ENCODE measurements around the gene TANC1. TPM values are rescaled to one million over a fixed set of nuclear protein-coding genes. Genes with fewer than 3 reads are reported as not detected.

The TANC1 gene
- total and polyA plus RNA-seq, 2 donors (not counting 3 experiments of a cell fraction or from before 2014, with no cell fraction given) = 58.9 to 99.4 TPM

- Histone ChIP-seq H3K36me3 (ENCODE audit: control insufficient read depth in 2 of 2, extremely low read depth in 1 of 2, insufficient read depth in 2 of 2, low read length in 2 of 2) (peaks cover 2 to 4% of the 10 kb centered on the region in 2 experiments), H2AFZ (ENCODE audit: low read depth, low read length) (no peak overlapping the region), H3K4me2 (ENCODE audit: insufficient read depth, low read length) (no peak overlapping the region), H3K4me1 (ENCODE audit: control insufficient read depth, extremely low read depth, insufficient read depth, low read length) (peaks cover 25% of the 10 kb centered on the region), H3K27me3 (ENCODE audit: control insufficient read depth in 2 of 2, insufficient read depth in 2 of 2, low read length in 2 of 2) (no peaks in the 10 kb centered on the region), H3K4me3 (replicated peaks in 1 of 3; ENCODE audit: insufficient read depth in 1 of 3, low read depth in 1 of 3, low read length in 3 of 3) (no peak overlapping the region), H3K9me1 (replicated peaks; ENCODE audit: control insufficient read depth, extremely low read depth, insufficient read depth, low read length) (no peaks in the 10 kb centered on the region), H3K9ac (replicated peaks; ENCODE audit: extremely low read depth, insufficient read depth, low read length) (no peak overlapping the region), H4K20me1 (replicated peaks; ENCODE audit: control insufficient read depth, extremely low read depth, insufficient read depth, low read length) (no peaks in the 10 kb centered on the region), H3K79me2 (ENCODE audit: control insufficient read depth, insufficient read depth, low read length) (peaks cover 42% of the 10 kb centered on the region), H3K9me3 (replicated peaks; ENCODE audit: control insufficient read depth, insufficient read depth, low read length) (no peaks in the 10 kb centered on the region), H3K27ac (ENCODE audit: insufficient read depth, low read depth, low read length) (peak overlapping the region; percentile 21)
- ChIA-PET CTCF (interaction anchor here (0.6 to 3.2 kb wide), 78 partner anchors 9 to 922 kb away, joined by 3 to 104 read pairs (median 5); partner anchors contain the start of gene TANC1), POLR2A (interaction anchor here (1.0 to 1.1 kb wide), 2 partner anchors 25 to 88 kb away, joined by 3 to 4 read pairs; no protein-coding TSS in a partner anchor)
- no peak for FAIRE-seq
- TF ChIP-seq JUN (IDR thresholded peaks at IDR 0.05; ENCODE audit: borderline replicate concordance, insufficient read depth, insufficient read length, low read depth) = no peak
- TF ChIP-seq EZH2 (IDR thresholded peaks at IDR 0.05; ENCODE audit: borderline replicate concordance, low read depth, low read length, severe bottlenecking) = no peak
- TF ChIP-seq MAX (IDR thresholded peaks at IDR 0.05; ENCODE audit: insufficient read depth, insufficient read length) = no peak
- TF ChIP-seq GATA2 (IDR thresholded peaks at IDR 0.05; ENCODE audit: insufficient read depth, insufficient read length, low read depth, low read length) = no peak
- TF ChIP-seq POLR2AphosphoS5 (IDR thresholded peaks at IDR 0.05; ENCODE audit: insufficient read depth, low read depth, low read length) = no peak
- TF ChIP-seq POLR2A (IDR thresholded peaks at IDR 0.05; ENCODE audit: low read depth, low read length) = no peak
- no peak for TF ChIP-seq FOS (IDR thresholded peaks at IDR 0.05; ENCODE audit: borderline replicate concordance, insufficient read depth, low read length)
- no peak for TF ChIP-seq CTCF (IDR thresholded peaks at IDR 0.05; ENCODE audit: extremely low read depth in 1 of 2, insufficient read depth in 1 of 2, low read depth in 1 of 2, low read length in 2 of 2)
- TF ChIP-seq MYC (IDR thresholded peaks at IDR 0.05; ENCODE audit: low read depth, low read length) = no peak
- DNase-seq (ENCODE audit: low read depth, low spot score) = no peak
- no TSS peak for BruUV-seq (replicated peaks)
- dilution Hi-C loops (cut with MboI; ENCODE audit: extremely low pct_ligation_motif_present, low sequenced_read_pairs) (no loop called here), intact Hi-C loops (cut with micrococcal nuclease) (loop anchor here (1.0 to 2.0 kb wide), 6 partner anchors 20 to 218 kb away; no protein-coding TSS in a partner anchor)
Observed at GRCh38 chr2:159118859-159119500, 150.5 kb downstream of the TANC1 start.
